HG02623 (cell line): ENCODE measurements around the gene LCAT.

Source experiments
- ATAC-seq: cut with Tn5 transposase; IDR thresholded peaks from one replicate; pipeline ENCODE4 v1.9.1; 2021; ENCODE audit warnings: moderate library complexity; ENCODE audit not compliant: unreplicated experiment

LCAT gene

DNA sequence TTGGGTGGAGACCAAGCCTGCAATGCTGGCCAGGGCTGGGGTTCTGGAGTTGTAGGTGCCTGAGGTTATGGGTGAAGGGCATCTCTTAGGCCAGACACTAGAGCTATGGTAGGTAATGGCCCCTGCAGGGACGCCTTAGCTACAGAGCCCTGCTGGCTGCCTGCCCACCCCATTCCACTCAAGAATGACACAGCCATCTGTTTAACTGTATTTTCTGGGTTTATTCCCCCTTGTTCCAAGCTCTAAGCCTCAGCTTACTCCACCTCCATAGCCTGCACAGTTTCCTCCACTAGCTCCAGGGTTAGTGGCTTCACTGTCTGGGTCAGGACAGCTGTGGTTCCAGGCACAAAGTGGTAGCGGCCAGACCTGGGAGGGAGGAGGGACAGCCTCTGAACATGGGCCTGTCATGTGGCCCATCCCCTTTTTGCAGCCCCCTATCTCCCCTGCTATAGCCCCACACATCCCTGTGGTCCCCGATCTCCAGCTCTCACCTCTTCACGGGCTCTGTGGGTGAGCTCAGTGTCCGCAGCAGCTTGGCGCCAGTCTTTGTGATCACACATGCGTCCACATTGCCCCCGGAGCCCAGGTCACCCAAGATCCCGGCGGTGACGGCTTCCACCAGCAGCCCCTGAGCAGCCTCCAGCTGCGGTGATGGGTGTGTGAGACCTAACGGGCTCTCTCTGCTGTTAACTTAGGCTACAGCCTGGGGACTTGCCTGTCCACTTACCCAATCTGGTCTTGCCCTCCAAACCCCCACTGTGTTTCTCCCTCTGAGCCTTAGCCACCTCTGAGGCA lies 9.4 kb downstream of the LCAT start:
- ATAC-seq, result no peak

DNA sequence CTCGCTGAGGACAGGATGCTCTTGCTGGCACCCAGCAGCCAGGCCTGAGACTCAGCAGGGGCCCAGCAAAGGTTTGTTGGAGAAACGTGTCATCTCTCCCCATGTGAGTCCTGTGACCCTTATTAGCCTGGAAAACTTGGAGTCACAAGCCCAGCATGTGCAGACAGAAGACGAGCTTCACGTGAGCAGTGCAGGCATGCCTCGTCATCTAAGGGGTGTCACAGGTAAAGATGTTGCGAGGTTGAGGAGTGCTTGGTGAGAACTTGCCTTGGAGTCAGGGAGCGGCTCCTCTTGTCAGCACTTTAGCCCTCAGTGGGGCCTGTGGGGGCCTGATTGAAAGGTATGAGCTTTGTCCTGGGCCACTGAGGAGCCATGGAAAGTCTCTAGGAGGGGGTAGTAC lies 10.1 kb downstream of the LCAT start:
- ATAC-seq, result no peak

DNA sequence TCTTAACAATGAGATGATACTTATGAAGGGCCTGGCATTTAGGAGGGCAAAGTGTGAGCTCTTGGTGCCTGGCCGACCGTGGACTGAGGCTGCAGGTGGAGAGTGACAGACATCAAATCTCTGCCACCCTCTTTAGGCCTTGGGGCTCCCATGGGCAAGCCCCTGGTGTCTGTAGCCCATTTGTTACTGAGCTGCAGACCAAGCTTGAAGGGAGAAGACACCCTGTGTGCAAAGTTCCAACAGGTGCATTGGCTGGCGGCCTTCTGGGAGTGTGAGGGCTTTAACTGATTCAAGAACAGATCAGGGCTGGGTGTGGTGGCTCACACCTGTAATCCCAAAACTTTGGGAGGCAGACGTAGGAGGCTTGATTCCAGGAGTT lies 11.5 kb downstream of the LCAT start:
- no peak for ATAC-seq

DNA sequence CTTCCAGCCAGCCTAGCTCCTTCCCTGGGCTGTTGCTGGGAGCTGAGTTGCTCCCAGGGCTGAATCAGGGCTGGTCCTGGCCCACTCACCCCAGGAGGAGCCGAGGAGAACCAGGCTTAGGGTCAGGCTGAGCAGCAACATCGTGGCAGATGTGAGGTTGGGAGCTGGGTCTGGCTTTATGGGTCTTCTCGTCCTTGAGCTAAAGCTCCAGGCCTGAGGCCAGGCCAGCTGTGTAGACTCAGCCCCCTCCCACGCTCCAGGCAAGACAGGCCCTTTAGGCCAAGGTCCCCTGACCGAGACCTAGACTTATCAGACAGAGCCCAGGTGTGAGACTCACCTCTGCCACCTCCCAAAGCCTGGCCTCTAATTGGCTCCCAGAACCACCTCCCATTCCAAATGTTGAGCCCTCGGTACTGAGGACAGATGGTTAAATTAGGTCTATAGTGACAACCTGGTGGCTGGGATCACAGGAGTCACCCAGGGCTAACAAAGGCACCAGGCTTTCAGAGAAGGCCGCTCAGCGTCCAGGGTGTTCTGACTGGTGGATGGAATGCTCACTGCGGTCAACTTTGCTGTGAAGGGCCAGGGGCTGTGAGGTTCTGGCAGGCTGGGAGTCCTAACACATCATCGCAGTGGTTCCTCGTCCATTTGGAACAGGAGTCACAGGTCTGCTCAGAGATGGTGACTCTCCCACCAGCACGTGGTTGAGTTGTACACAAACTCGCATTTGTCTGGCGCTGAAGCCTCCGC lies 12.0 kb downstream of the LCAT start, which contains the start of gene CTRL:
TSS of gene CTRL (minus strand) at position 151 of the 750 bp plus-strand sequence. CDS start at position 141, 10 bp downstream.
- no peak for ATAC-seq

DNA sequence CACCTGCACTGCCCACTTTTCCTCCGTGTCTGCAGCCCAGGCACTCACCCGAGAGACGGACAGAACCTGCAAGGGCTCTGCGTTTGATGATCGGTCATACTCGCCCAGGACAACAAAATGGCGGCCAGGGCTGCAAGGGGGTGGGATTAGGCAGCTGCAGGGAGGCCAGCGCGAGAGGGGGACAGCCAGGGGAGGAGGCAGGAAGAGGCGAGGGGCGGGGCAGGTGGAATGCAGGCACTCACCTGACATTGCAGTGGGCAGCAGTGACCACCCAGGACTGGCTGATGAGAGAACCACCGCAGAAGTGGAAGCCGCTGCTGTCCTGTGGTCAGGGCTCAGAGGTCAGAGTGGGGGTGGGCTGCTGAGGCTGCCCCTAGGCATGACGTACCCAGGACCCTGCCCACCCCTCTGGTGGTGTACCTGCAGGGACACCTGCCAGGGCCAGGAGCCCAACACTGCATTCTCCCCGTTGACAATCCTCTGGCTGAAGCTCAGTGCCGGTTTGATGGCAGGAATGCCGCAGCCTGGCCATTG lies 13.2 kb downstream of the LCAT start:
- ATAC-seq, result no peak

DNA sequence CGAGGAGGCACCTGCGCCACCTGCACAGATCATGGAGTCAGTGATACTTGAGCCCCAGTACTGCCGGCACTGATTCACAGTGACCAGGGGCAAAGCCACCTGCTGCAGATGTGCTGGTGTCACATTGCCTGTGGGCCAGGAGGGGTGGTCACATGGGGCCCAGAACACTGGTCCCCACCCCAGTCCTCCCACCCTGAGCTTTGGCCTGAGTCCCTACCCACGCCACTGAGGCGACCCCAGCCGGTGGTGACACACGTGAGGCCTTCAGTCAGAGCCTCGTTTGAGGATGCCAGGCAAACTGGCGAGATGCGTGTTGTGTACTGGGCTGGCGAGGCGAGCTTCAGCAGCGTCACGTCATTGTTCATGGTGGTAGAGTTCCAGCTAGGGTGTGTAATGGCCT lies 13.7 kb downstream of the LCAT start:
- no peak for ATAC-seq

DNA sequence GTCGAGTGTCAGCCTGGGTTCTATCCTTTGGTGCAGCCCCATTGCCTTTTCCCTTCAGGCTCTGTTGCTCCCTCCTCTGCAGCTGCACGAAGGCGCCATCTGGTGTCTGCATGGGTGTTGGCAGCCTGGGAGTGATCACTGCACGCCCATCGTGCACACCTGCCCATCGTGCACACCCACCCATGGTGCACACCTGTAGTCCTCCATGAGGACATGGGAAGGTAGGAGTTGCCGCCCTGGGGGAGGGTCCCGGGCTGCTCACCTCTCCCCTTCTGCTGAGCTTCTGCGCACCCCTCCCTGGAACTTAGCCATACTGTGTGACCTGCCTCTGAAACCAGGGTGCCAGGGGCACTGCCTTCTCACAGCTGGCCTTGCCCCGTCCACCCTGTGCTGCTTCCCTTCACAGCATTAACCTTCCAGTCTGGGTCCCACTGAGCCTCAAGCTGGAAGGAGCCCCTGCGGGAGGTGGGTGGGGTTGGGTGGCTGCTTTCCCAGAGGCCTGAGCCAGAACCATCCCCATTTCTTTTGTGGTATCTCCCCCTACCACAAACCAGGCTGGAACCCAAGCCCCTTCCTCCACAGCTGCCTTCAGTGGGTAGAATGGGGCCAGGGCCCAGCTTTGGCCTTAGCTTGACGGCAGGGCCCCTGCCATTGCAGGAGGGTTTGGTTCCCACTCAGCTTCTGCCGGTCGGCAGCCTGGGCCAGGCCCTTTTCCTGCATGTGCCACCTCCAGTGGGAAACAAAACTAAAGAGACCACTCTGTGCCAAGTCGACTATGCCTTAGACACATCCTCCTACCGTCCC lies 15.2 kb downstream of the LCAT start:
- no peak for ATAC-seq

DNA sequence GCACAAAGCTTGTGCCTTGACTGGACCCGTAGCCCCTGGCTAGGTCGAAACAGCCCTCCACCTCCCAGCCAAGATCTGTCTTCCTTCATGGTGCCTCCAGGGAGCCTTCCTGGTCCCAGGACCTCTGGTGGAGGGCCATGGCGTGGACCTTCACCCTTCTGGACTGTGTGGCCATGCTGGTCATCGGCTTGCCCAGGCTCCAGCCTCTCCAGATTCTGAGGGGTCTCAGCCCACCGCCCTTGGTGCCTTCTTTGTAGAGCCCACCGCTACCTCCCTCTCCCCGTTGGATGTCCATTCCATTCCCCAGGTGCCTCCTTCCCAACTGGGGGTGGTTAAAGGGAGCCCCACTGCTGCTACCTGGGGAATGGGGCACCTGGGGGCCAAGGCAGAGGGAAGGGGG lies 15.8 kb downstream of the LCAT start:
- ATAC-seq, result no peak

DNA sequence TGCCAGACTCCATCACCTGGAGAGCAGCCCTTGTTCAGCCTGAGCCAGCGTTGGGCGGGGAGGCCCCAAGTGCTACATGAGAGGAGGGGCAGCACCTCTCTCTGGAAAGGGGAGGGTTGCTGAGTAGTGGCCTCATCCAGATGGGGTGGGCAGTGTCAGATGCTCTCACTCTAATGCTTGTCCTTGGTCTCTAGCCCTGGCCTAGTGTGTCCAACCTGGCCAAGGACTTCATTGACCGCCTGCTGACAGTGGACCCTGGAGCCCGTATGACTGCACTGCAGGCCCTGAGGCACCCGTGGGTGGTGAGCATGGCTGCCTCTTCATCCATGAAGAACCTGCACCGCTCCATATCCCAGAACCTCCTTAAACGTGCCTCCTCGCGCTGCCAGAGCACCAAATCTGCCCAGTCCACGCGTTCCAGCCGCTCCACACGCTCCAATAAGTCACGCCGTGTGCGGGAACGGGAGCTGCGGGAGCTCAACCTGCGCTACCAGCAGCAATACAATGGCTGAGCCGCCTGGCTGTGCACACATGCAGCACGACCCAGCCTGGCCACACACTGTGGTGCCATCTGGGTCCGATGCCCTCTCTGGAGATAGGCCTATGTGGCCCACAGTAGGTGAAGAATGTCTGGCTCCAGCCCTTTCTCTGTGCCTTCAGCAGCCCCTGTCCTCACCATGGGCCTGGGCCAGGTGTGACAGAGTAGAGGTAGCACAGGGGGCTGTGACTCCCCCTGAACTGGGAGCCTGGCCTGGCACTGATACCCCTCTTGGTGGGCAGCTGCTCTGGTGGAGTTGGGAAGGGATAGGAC lies 16.6 kb downstream of the LCAT start:
- ATAC-seq, result no peak

DNA sequence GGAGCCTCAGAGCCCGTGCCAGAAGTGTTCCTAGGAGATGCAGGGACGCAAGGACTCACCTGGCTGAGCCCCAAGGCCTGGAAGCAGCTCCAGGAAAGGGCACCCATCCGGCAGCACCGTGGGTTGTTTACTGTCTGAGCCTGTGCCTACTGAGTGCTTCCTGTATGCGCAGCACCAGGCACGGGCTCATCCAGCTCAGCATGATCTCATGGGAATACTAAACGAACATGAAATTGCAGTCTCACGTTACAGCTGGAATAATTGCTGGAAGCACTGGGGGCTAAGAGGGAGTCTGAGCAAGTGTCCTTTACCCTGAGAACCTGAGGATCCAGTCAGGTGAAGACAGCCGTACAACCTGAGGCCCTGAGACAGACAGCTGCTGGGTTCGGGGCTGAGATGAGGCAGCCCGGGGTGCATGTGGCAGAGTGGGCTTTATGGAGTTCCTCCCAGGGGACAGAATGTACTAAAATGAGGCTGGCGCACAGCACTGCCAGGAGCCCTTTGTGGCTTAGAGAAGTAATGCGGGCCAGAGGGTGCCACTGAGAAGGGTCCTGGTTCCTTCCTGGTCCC lies 17.7 kb downstream of the LCAT start:
- no peak for ATAC-seq

DNA sequence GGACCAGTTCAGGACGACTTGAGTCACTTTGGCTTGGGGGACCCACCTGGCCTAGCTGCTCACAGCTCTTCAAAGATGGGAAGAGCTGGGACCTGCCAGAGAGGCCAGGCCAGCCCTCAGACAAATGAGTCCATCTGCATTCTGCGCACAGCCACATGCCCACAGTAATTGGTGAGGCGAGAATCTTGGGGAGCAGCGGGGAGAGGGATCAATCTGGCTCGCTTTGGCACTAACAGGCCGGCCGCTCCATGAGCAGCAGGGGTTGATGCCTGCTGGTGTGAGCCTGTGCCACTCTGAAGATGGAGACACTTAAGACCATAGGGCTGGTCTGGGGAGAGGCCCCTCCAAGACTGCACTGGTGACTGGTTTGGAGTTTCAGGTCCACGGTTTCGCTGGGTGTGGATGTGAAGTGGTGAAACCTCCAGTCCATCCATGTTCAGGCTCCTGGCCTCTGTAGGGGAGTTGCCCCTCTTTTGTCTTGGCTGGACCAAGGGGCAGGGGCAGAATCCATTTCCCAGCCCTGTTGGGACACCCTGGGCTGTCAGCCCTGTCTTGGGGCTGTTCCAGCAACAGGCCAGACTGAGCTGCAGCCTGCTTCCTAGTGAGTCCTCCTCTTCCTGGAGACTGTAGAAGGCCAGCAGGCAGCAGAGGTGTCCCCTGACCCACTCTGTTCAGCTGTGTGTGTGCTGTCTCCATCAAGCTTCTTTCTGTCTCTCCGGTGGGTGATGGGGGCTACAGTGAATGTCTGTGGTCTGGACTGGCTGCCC lies 19.6 kb downstream of the LCAT start:
- no peak for ATAC-seq

DNA sequence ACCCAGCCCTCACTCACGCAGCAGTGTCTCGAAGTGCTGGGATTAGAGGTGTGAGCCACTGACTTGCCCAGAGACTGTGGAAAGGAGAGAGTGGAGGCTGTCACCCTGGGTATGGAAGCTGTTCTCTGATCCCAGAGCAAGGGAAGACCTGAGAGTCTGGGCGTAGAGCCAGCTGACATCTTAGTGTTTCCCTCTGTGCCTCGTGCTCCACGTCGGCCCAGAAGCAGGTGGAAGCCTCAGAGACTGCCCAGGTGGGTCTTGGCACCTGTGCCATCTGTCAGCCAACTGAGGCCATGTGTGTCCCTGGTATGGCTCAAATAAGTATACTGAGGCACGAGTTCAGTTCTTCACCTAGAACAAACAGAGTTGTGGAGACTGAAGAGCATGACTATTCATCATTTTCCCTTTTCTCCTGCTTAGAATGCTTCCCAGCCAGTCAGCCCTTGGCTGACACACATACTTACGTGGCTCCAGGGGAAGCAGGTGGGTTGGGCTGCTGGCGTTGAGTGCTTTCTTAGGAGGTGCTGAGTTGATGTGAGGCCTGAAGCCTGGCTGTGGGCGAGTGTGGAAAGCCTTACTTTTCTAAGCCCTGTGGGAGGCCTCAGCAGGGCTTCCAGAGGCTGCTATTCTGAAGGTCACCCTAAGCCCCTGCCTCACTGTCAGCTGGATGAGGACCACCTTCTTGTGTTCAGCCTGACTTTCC lies 20.4 kb downstream of the LCAT start:
- ATAC-seq, result no peak

DNA sequence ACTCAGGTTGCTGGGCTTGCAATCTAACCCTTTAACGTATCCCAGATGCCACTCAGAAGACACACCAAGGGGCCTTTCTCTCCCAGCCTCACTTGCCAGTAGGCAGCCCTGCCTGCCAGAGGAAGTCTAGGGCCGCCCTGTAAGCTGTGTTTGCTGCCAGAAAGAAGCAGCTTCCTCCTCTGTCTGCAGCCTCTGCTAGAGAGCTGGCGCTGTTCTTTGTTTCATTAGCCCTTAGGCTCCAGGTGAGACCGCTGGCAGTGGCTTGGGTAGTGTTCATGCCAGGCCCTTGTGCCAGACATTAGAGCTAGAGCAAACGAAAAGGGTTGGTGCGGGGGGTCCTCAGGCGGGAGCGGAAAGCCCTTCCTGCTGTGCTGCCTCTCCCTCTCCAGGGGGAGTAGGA lies 21.2 kb downstream of the LCAT start:
- no peak for ATAC-seq

DNA sequence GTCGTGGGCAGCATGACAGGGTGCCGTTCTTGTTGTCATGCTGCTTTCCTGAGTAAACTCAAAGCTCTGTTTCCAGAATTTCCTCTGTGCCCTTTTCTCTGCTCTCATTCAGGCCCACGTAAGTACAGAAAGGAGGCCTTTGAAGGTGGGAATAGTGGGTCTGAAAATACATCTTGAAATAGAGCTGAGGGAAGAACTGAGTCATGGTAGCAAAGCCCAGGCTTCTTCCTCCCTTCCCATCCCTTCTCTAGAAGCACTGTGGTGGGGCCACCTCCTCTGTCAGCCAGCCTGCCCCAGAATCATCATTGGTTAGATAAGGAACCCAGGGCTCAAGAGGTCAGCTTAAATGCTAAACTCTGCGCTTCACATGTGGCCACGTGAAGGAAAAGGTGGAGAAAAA lies 21.7 kb downstream of the LCAT start:
- ATAC-seq, result no peak

DNA sequence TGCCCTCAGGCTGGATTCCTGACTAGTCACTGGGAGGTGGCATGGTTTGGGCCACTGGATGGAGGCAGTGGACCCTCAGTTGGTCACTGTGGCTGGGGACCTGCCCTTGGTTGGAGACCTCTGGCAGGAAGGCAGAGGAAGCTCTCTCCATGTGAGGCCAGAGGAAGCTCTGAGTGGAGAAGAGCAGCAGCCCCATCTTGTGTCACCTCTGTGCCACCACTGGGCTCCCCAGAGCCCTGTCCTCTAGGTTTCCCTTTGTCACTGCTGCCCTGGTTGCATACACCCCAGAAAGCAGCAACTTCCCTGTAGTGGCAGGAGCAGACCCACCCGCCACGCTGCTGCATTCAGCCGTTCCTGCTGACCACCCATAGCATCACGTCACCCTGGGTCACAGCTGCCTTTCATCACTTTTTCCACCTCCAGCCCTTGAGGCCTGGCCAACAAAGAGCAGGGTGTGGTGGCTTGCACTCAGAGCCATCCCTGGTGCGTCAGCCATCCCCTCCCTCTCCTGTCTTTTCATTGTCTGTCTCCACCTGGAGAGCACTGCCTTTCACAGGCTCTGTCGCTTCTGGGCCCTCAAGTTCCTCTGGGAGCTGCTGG lies 24.2 kb downstream of the LCAT start:
- ATAC-seq, result no peak

DNA sequence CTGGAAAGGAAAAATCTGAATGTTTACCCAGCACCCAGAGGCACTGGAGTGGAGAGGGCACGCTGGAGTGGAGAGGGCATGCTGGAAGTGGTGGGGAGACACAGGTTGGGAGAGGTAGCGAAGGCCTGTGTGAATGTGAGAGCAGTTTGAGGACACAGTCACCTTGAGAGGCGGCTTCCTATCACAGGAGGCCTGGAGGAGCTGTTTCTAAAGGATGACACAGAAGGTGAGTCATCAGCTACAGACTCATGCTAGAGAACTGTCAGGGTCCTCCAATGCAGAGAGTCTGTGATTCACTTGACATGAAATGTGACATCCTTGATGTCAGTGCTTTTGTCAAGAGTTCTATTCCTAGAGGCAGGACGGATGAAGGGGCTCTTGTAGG lies 26.1 kb downstream of the LCAT start:
- ATAC-seq, result no peak

DNA sequence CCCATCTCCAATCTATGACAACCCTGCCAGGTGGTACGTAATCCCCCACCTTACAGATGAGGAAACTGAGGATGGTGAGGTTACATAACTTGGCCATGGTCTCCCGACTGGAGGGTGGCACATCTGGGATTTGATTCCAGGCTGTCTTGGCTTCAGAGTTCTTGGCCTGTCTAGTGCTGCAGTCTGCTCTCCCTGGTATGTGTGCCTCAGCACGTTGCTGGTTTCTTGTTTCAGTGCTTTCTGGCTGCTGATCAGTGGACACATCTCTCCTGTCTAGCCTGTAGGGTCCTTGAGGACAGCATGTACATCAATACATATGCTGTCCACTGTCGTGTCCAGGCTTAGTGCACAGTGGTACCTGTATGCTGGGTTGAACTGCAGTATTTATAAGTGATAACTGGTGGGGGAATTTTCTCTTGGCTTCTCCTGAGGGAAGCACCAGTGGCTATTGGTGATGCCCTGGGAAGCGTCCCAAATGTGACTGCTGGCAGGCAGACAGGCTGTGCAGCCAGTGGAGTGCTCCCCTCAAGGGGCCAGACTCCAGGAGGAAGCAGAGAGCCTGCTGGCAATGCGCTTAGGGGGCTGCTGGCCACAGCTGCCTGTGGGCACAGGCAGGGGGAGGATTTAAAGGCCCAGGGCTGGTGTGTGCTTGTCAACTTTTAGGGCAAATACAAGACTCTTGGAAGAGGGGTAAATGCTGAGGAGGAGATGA lies 26.6 kb downstream of the LCAT start:
- ATAC-seq, result no peak
